ENCODE data around the gene LIN52.

LIN52 gene

GRCh38 chr14:74147571-74147970 lies 62.8 kb downstream of the LIN52 start:
- TF ChIP-seq, protein P1, sequence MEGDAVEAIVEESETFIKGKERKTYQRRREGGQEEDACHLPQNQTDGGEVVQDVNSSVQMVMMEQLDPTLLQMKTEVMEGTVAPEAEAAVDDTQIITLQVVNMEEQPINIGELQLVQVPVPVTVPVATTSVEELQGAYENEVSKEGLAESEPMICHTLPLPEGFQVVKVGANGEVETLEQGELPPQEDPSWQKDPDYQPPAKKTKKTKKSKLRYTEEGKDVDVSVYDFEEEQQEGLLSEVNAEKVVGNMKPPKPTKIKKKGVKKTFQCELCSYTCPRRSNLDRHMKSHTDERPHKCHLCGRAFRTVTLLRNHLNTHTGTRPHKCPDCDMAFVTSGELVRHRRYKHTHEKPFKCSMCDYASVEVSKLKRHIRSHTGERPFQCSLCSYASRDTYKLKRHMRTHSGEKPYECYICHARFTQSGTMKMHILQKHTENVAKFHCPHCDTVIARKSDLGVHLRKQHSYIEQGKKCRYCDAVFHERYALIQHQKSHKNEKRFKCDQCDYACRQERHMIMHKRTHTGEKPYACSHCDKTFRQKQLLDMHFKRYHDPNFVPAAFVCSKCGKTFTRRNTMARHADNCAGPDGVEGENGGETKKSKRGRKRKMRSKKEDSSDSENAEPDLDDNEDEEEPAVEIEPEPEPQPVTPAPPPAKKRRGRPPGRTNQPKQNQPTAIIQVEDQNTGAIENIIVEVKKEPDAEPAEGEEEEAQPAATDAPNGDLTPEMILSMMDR (IDR thresholded peaks at IDR 0.05; ENCODE audit: borderline replicate concordance, insufficient read depth, low read depth, low read length): no peak
- H3K4me3 ChIP-seq (ENCODE audit: low read depth, low read length): no peak overlapping the region

- H3K4me3 ChIP-seq (ENCODE audit: low read depth, low read length): no peak overlapping the region
- TF ChIP-seq, protein P1 (IDR thresholded peaks at IDR 0.05; ENCODE audit: borderline replicate concordance, insufficient read depth, low read depth, low read length): no peak
These were observed 63.9 kb downstream of the LIN52 start for GRCh38 chr14:74148705-74149104.

- H3K4me3 ChIP-seq (ENCODE audit: low read depth, low read length): no peak overlapping the region
- TF ChIP-seq, protein P1 (IDR thresholded peaks at IDR 0.05; ENCODE audit: borderline replicate concordance, insufficient read depth, low read depth, low read length): no peak
These were observed 70.5 kb downstream of the LIN52 start for GRCh38 chr14:74155287-74155686.

DNA sequence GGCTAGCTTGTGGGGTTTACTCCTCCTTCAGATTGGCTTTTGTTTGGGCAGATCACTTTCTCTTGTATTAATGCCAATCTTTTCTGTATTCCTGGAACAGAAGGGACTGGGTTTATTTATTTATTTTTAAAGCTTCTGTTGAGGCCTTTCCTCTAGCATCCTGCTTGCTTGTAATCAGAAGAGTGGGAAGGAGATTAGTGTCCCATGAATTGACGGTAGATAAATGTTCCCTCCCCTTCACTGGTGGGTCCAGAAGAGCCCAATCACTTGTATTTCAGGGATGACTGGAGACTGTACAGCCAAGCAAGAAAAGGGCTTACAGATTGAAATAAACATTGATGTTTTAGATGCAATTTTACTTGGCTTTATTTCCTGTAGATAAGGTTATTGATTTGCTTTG lies 71.0 kb downstream of the LIN52 start:
- TF ChIP-seq, protein P1 (IDR thresholded peaks at IDR 0.05; ENCODE audit: borderline replicate concordance, insufficient read depth, low read depth, low read length): no peak
- no peak overlapping the region for H3K4me3 ChIP-seq (ENCODE audit: low read depth, low read length)

GRCh38 chr14:74160763-74161162 lies 76.0 kb downstream of the LIN52 start:
- H3K4me3 ChIP-seq (ENCODE audit: low read depth, low read length): no peak overlapping the region
- TF ChIP-seq, protein P1 (IDR thresholded peaks at IDR 0.05; ENCODE audit: borderline replicate concordance, insufficient read depth, low read depth, low read length): no peak

GRCh38 chr14:74161526-74162158 lies 76.9 kb downstream of the LIN52 start:
- TF ChIP-seq, protein P1 (IDR thresholded peaks at IDR 0.05; ENCODE audit: borderline replicate concordance, insufficient read depth, low read depth, low read length): 0 out of 2 replicates have a peak, but pooled peaks have one; percentile 5
- H3K4me3 ChIP-seq (ENCODE audit: low read depth, low read length): no peak overlapping the region

DNA sequence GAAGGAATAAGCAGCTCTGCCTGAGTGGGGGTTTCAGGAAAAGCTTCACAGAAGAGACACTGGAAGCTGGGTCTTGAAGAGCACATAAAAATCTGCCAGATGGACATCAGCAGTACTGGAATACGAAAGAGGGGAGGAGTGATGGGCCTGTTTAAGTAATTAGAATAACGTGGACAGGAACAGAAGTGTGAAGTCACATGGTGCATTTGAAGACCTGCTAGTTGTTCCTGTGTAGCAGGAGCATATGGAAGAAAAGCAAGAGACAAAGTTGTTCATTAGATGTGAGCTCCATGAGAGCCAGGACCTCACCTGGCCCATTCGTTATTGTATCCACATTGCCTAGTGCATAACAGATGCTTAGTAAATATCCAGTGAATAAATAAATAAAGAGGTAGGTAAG lies 85.2 kb downstream of the LIN52 start:
- H3K4me3 ChIP-seq (ENCODE audit: low read depth, low read length): no peak overlapping the region
- TF ChIP-seq, protein P1 (IDR thresholded peaks at IDR 0.05; ENCODE audit: borderline replicate concordance, insufficient read depth, low read depth, low read length): no peak
